Skeletal muscle tissue (tissue), 4 donors: ENCODE data around the gene ADCY2. TPM values are rescaled to one million over a fixed set of nuclear protein-coding genes. Genes with fewer than 3 reads are reported as not detected.
A peak's percentile ranks its signal among the peaks of the same experiment; 100 is the strongest.

Experiments used
- H3K27ac ChIP-seq: one replicate; pipeline ENCODE4 v1.7.0; 2013; ENCODE audit warnings: mild to moderate bottlenecking, low read depth, low read length, inconsistent platforms
- H3K27me3 ChIP-seq, 3 donors: one replicate each; pipeline ENCODE4 v1.7.0; 2013; ENCODE audit warnings: low read length in 3 of 3; ENCODE audit not compliant: control insufficient read depth in 3 of 3, insufficient read depth in 3 of 3
- H3K36me3 ChIP-seq, 3 donors: one replicate each; pipeline ENCODE4 v1.7.0; 2013; ENCODE audit warnings: low read length in 3 of 3; ENCODE audit not compliant: control insufficient read depth in 3 of 3, insufficient read depth in 3 of 3
- H3K4me1 ChIP-seq, 3 donors: one replicate each; pipeline ENCODE4 v1.7.0; 2013; ENCODE audit warnings: low read length in 3 of 3, mild to moderate bottlenecking in 3 of 3; ENCODE audit not compliant: control insufficient read depth in 3 of 3, insufficient read depth in 3 of 3
- H3K4me3 ChIP-seq, 3 donors: one replicate each; pipeline ENCODE4 v1.7.0; 2013; ENCODE audit warnings: low read length in 3 of 3
- H3K9ac ChIP-seq, 3 donors: one replicate each; pipeline ENCODE4 v1.7.0; 2013; ENCODE audit warnings: low read length in 3 of 3, mild to moderate bottlenecking in 3 of 3, moderate library complexity in 2 of 3, low read depth in 1 of 3
- H3K9me3 ChIP-seq, 3 donors: one replicate each; pipeline ENCODE4 v1.7.0; 2013; ENCODE audit warnings: low read length in 3 of 3; ENCODE audit not compliant: control insufficient read depth in 3 of 3
- total RNA-seq: library from RNA; depleted of rRNA; stranded (reverse); fragments of >200 nt; gene quantifications from one replicate; pipeline ENCODE4 v1.2.3, GENCODE V29; 2014
- donor health status: Osteomylitis.

The ADCY2 gene
- total RNA-seq, 1 donor from 2014 or later: 27.7 TPM

- Histone ChIP-seq H3K27ac (no peak overlapping the region), H3K4me1 (no peaks in the 10 kb centered on the region), H3K27me3 (no peaks in the 10 kb centered on the region), H3K4me3 (no peak overlapping the region), H3K36me3 (no peaks in the 10 kb centered on the region), H3K9ac (no peak overlapping the region), H3K9me3 (no peaks in the 10 kb centered on the region)
Measured at GRCh38 chr5:7375457-7375856, 20.5 kb upstream of the ADCY2 start.

- Histone ChIP-seq H3K27me3 (peaks cover 0 to 3% (median 0%) of the 10 kb centered on the region in 3 donors), H3K9me3 (no peaks in the 10 kb centered on the region), H3K27ac (no peak overlapping the region), H3K4me3 (no peak overlapping the region), H3K4me1 (no peaks in the 10 kb centered on the region), H3K9ac (no peak overlapping the region), H3K36me3 (no peaks in the 10 kb centered on the region)
Measured at GRCh38 chr5:7376871-7377270, 19.1 kb upstream of the ADCY2 start.

- H3K9me3 ChIP-seq: no peaks in the 10 kb centered on the region
- H3K27me3 ChIP-seq: peaks cover 0 to 3% (median 0%) of the 10 kb centered on the region in 3 donors
- no peak overlapping the region for H3K27ac ChIP-seq
- no peaks in the 10 kb centered on the region for H3K4me1 ChIP-seq
- H3K36me3 ChIP-seq: no peaks in the 10 kb centered on the region
- H3K4me3 ChIP-seq: no peak overlapping the region
- H3K9ac ChIP-seq: no peak overlapping the region
Measured at GRCh38 chr5:7377761-7378160, 18.2 kb upstream of the ADCY2 start.

GRCh38 chr5:7382588-7382987 lies 13.3 kb upstream of the ADCY2 start:
- Histone ChIP-seq H3K4me3 (no peak overlapping the region), H3K27me3 (peaks cover 0 to 9% (median 0%) of the 10 kb centered on the region in 3 donors), H3K9ac (no peak overlapping the region), H3K36me3 (no peaks in the 10 kb centered on the region), H3K27ac (no peak overlapping the region), H3K9me3 (no peaks in the 10 kb centered on the region), H3K4me1 (no peaks in the 10 kb centered on the region)

GRCh38 chr5:7385681-7386080 lies 10.3 kb upstream of the ADCY2 start:
- Histone ChIP-seq H3K36me3 (no peaks in the 10 kb centered on the region), H3K9ac (no peak overlapping the region), H3K4me3 (no peak overlapping the region), H3K27me3 (peaks cover 0 to 9% (median 0%) of the 10 kb centered on the region in 3 donors), H3K4me1 (no peaks in the 10 kb centered on the region), H3K9me3 (no peaks in the 10 kb centered on the region), H3K27ac (no peak overlapping the region)

DNA sequence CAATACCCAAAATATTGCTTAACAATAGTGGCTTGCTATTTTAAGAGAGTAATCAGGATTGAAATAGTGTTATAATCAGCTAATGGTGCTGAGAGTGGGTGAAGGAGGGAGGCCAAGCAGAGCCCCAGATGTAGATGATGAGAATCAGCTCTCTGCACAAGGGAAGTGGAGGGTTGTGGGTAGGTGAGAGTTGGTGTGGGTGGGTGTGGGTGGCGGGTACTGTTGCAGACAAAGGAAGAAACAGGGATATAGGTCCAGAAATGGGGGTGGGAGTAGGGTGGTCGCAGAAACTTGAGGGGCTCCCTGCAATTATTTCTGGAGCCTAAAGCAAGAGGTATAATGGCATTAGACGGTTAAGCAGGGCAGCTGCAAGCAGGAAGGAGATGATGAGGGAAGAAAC lies 7.4 kb upstream of the ADCY2 start:
- no peak overlapping the region for H3K9ac ChIP-seq

GRCh38 chr5:7391215-7391614 lies 4.7 kb upstream of the ADCY2 start:
- Histone ChIP-seq H3K36me3 (no peaks in the 10 kb centered on the region), H3K9me3 (no peaks in the 10 kb centered on the region), H3K4me3 (peak overlapping the region in 2 of 3 donors; percentile 6 to 57), H3K27me3 (peaks cover 0 to 6% (median 0%) of the 10 kb centered on the region in 3 donors), H3K27ac (peak overlapping the region; percentile 56), H3K9ac (peak overlapping the region in 1 of 3 donors; percentile 29), H3K4me1 (peaks cover 3 to 16% (median 9%) of the 10 kb centered on the region in 3 donors)

More for the DNA sequence above, 7.4 kb upstream of the ADCY2 start:
- H3K27me3 ChIP-seq: peaks cover 0 to 5% (median 0%) of the 10 kb centered on the region in 3 donors
- H3K9me3 ChIP-seq: no peaks in the 10 kb centered on the region
- peaks cover 3 to 16% (median 9%) of the 10 kb centered on the region in 3 donors for H3K4me1 ChIP-seq
- no peak overlapping the region for H3K4me3 ChIP-seq
- H3K36me3 ChIP-seq: no peaks in the 10 kb centered on the region
- H3K27ac ChIP-seq: no peak overlapping the region

DNA sequence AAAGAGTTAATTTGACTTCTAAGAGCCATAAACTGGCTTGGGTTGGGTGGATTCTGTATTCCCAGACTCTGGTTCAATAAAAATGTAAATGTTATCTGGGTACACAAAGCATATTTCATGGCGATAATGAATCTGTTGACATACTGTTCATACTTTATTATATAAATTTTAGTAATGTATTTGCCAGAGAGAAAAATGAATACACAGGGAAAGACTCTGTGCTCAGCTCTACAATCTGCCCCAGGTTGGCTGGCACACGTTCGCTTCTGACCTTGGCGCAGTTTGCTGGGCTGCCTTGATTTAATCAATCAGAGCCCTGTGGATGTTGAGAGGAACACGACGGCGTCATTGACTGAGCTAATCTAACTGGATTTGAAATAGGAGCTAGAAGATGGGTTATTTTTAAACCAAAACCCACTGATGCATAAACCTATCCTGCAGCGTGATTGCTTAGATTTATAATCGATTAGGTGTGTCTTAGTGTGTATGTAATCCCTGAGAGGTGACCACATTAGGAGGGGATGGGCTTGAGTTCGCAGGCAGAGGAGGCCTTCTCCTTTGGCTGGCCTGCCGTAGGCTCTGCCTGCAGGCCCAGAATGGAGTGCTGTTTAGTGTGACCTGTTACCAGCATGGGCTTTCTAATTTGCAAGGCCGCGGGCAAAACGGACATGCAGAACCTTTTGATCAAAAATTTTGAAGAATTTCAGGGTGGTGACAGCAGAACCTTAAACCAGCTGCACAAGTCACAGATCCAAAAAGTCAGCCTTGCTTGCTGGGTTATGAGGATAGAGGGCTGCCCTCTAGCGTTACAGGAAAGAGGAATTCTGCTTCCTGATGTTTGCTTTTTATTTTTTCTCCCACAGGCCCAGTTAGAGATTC lies 3.9 kb upstream of the ADCY2 start:
- no peaks in the 10 kb centered on the region for H3K36me3 ChIP-seq
- peaks cover 0 to 6% (median 0%) of the 10 kb centered on the region in 3 donors for H3K27me3 ChIP-seq
- peak overlapping the region; percentile 56 for H3K27ac ChIP-seq
- peaks cover 3 to 21% (median 9%) of the 10 kb centered on the region in 3 donors for H3K4me1 ChIP-seq
- no peaks in the 10 kb centered on the region for H3K9me3 ChIP-seq
- H3K4me3 ChIP-seq: no peak overlapping the region
- H3K9ac ChIP-seq: peak overlapping the region in 2 of 3 donors; percentile 29 to 45

GRCh38 chr5:7392693-7393024 lies 3.3 kb upstream of the ADCY2 start:
- no peak overlapping the region for H3K4me3 ChIP-seq
- H3K36me3 ChIP-seq: no peaks in the 10 kb centered on the region
- H3K9ac ChIP-seq: no peak overlapping the region
- H3K27ac ChIP-seq: peak overlapping the region; percentile 56
- peaks cover 0 to 6% (median 0%) of the 10 kb centered on the region in 3 donors for H3K27me3 ChIP-seq
- H3K4me1 ChIP-seq: peaks cover 3 to 21% (median 9%) of the 10 kb centered on the region in 3 donors
- H3K9me3 ChIP-seq: no peaks in the 10 kb centered on the region
